Liver (tissue), 9 donors: Measurements from ENCODE around the gene TCF7L2. TPM values are rescaled to one million over a fixed set of nuclear protein-coding genes. Genes with fewer than 3 reads are reported as not detected.

Experiments
- DNase-seq: peaks from one replicate; pipeline ENCODE4 v3.0.0-alpha.2; 2017; ENCODE audit warnings: low spot score
- H3K27ac ChIP-seq, 2 donors: one replicate each; pipeline ENCODE4 v1.7.0; 2013; ENCODE audit warnings: inconsistent platforms in 2 of 2, low read length in 2 of 2, control low read depth in 1 of 2, low read depth in 1 of 2, mild to moderate bottlenecking in 1 of 2
- H3K27me3 ChIP-seq, 4 donors: one replicate each; pipeline versions ENCODE4 v1.6.1 to v1.7.0; 2013; ENCODE audit warnings: low read length in 3 of 4, inconsistent platforms in 1 of 4, mild to moderate bottlenecking in 1 of 4, moderate library complexity in 1 of 4; ENCODE audit not compliant: control insufficient read depth in 4 of 4, insufficient read depth in 4 of 4
- H3K36me3 ChIP-seq, 4 donors: one replicate each; pipeline versions ENCODE4 v1.6.1 to v1.7.0; 2013; ENCODE audit warnings: low read length in 3 of 4, mild to moderate bottlenecking in 3 of 4, low read depth in 1 of 4, moderate library complexity in 1 of 4; ENCODE audit not compliant: control insufficient read depth in 4 of 4, insufficient read depth in 3 of 4
- H3K4me1 ChIP-seq, 4 donors: one replicate each; pipeline versions ENCODE4 v1.6.1 to v1.7.0; 2013; ENCODE audit warnings: low read length in 3 of 4, mild to moderate bottlenecking in 3 of 4, moderate library complexity in 1 of 4; ENCODE audit not compliant: control insufficient read depth in 4 of 4, insufficient read depth in 4 of 4
- H3K4me3 ChIP-seq, 3 donors: one replicate each; pipeline versions ENCODE4 v1.6.1 to v1.7.0; 2013; ENCODE audit warnings: low read length in 3 of 3, control low read depth in 1 of 3, low read depth in 1 of 3, mild to moderate bottlenecking in 1 of 3
- H3K9ac ChIP-seq, 2 donors: one replicate each; pipeline ENCODE4 v1.7.0; 2013; ENCODE audit warnings: low read length in 2 of 2, mild to moderate bottlenecking in 2 of 2, moderate library complexity in 2 of 2, control low read depth in 1 of 2, low read depth in 1 of 2
- H3K9me3 ChIP-seq, 4 donors: one replicate each; pipeline versions ENCODE4 v1.6.1 to v1.7.0; 2013; ENCODE audit warnings: low read length in 3 of 4; ENCODE audit not compliant: control insufficient read depth in 4 of 4
- ATF3 ChIP-seq: IDR thresholded peaks from 2 replicates; pipeline ENCODE4 v1.6.1; 2016; ENCODE audit warnings: antibody characterized with exemption
- CTCF ChIP-seq: fragments of 150-350 bp; IDR thresholded peaks from 2 replicates; pipeline ENCODE4 v1.5.1; 2017; ENCODE audit warnings: improper control_type of control experiment, low read depth, low read length; ENCODE audit not compliant: missing input control
- FOXA1 ChIP-seq: IDR thresholded peaks from 2 replicates; pipeline ENCODE4 v1.6.1; 2016; ENCODE audit warnings: antibody characterized with exemption
- GABPA ChIP-seq, 2 donors: IDR thresholded peaks in 1 of 2; conservative IDR thresholded peaks in 1 of 2; 2 replicates each; pipeline ENCODE4 v1.6.1; 2016; ENCODE audit warnings: antibody characterized with exemption in 2 of 2, mild to moderate bottlenecking in 1 of 2, moderate library complexity in 1 of 2
- HNF4G ChIP-seq: IDR thresholded peaks from 2 replicates; pipeline ENCODE4 v1.6.1; 2016; ENCODE audit warnings: antibody characterized with exemption
- MAX ChIP-seq: IDR thresholded peaks from 2 replicates; pipeline ENCODE4 v1.6.1; 2016; ENCODE audit warnings: antibody characterized with exemption
- NR2F2 ChIP-seq: IDR thresholded peaks from 2 replicates; pipeline ENCODE4 v1.6.1; 2016; ENCODE audit warnings: antibody characterized with exemption
- YY1 ChIP-seq: IDR thresholded peaks from 2 replicates; pipeline ENCODE4 v1.6.1; 2016; ENCODE audit warnings: antibody characterized with exemption, mild to moderate bottlenecking
- WGBS: extraction: QIAGEN DNeasy Blood & Tissue Kit; methylation state at CpG from one replicate; pipeline ENCODE4 v1.1.7; 2013; 5-methylcytosine and 5-hydroxymethylcytosine counted together
- polyA plus RNA-seq, 2 donors: library from polyadenylated mRNA; stranded (reverse) in 1 of 2; unstranded in 1 of 2; fragments of 200-250 nt in 1 of 2; fragments of >200 nt in 1 of 2; fragmentation: Nextera tagmentation in 1 of 2; extraction: Ambion mirVana in 1 of 2; gene quantifications; one replicate each; pipeline versions ENCODE4 v1.2.1 to v1.2.3, GENCODE V29; 2013 to 2015
- total RNA-seq, 2 donors: library from RNA; depleted of rRNA; stranded (reverse); fragments of >200 nt; gene quantifications; one replicate each; pipeline ENCODE4 v1.2.3, GENCODE V29; 2014
- donor health status: healthy.
- donor health status: healthy.
- donor health status: healthy.
- donor health status: healthy.
- donor health status: healthy.

The TCF7L2 gene
- total and polyA plus RNA-seq, 4 donors = 4.9 to 18.0 (median 8.3) TPM

GRCh38 chr10:112902730-112903129 is 47.3 kb upstream of the TCF7L2 start:
- Histone ChIP-seq H3K36me3 (no peaks in the 10 kb centered on the region), H3K27ac (no peak overlapping the region), H3K4me3 (no peak overlapping the region), H3K27me3 (no peaks in the 10 kb centered on the region), H3K9ac (no peak overlapping the region), H3K4me1 (peaks cover 3 to 16% (median 9%) of the 10 kb centered on the region in 4 donors), H3K9me3 (no peaks in the 10 kb centered on the region)
- no peak for DNase-seq
- TF ChIP-seq HNF4G = no peak
- no peak for TF ChIP-seq CTCF
- 96% methylated on average over 1 of the region's 1 CpG for WGBS

- H3K4me1 ChIP-seq = peaks cover 3 to 10% (median 7%) of the 10 kb centered on the region in 4 donors
- no peaks in the 10 kb centered on the region for H3K27me3 ChIP-seq
- no peaks in the 10 kb centered on the region for H3K36me3 ChIP-seq
- DNase-seq = no peak
- no peak overlapping the region for H3K9ac ChIP-seq
- no peaks in the 10 kb centered on the region for H3K9me3 ChIP-seq
- H3K4me3 ChIP-seq = no peak overlapping the region
- TF ChIP-seq NR2F2 (no peak), YY1 (no peak), FOXA1 (no peak), ATF3 (no peak), CTCF (no peak), GABPA (IDR thresholded peaks at IDR 0.05 in 1 of 2, conservative IDR thresholded peaks at IDR 0.05 in 1 of 2) (no peak)
- no peak overlapping the region for H3K27ac ChIP-seq
- 68% methylated on average over 2 of the region's 2 CpGs for WGBS
Observed at GRCh38 chr10:112904000-112904399, 46.0 kb upstream of the TCF7L2 start.

GRCh38 chr10:112906945-112907344 is 43.1 kb upstream of the TCF7L2 start:
- no peak overlapping the region for H3K27ac ChIP-seq
- DNase-seq = no peak
- H3K4me1 ChIP-seq = no peaks in the 10 kb centered on the region
- H3K9ac ChIP-seq = no peak overlapping the region
- no peak overlapping the region for H3K4me3 ChIP-seq
- H3K9me3 ChIP-seq = no peaks in the 10 kb centered on the region
- no peaks in the 10 kb centered on the region for H3K36me3 ChIP-seq
- TF ChIP-seq HNF4G (no peak), NR2F2 (no peak)
- no peaks in the 10 kb centered on the region for H3K27me3 ChIP-seq
- WGBS = 94% methylated on average over 8 of the region's 8 CpGs

- H3K27me3 ChIP-seq = no peaks in the 10 kb centered on the region
- no peaks in the 10 kb centered on the region for H3K4me1 ChIP-seq
- H3K36me3 ChIP-seq = no peaks in the 10 kb centered on the region
- no peak overlapping the region for H3K27ac ChIP-seq
- no peak overlapping the region for H3K9ac ChIP-seq
- TF ChIP-seq HNF4G (no peak), MAX (no peak), GABPA (IDR thresholded peaks at IDR 0.05 in 1 of 2, conservative IDR thresholded peaks at IDR 0.05 in 1 of 2) (no peak)
- 79% methylated on average over 6 of the region's 6 CpGs for WGBS
- no peaks in the 10 kb centered on the region for H3K9me3 ChIP-seq
- H3K4me3 ChIP-seq = no peak overlapping the region
- no peak for DNase-seq
Observed at GRCh38 chr10:112907893-112908292, 42.2 kb upstream of the TCF7L2 start.
